NCI-H69 (cell line): ENCODE results near the gene HELZ2.
A peak's percentile ranks its signal among the peaks of the same experiment; 100 is the strongest.
"Not testable (repeated sequence)": the region's sequence is repeated elsewhere in the genome, so short reads cannot be mapped to it uniquely, and the experiment has no call there.

Experiments used
- DNase-seq: peaks from one replicate; lab custom pipeline; 2025; lab: John Stamatoyannopoulos, UW

HELZ2 gene, protein sequence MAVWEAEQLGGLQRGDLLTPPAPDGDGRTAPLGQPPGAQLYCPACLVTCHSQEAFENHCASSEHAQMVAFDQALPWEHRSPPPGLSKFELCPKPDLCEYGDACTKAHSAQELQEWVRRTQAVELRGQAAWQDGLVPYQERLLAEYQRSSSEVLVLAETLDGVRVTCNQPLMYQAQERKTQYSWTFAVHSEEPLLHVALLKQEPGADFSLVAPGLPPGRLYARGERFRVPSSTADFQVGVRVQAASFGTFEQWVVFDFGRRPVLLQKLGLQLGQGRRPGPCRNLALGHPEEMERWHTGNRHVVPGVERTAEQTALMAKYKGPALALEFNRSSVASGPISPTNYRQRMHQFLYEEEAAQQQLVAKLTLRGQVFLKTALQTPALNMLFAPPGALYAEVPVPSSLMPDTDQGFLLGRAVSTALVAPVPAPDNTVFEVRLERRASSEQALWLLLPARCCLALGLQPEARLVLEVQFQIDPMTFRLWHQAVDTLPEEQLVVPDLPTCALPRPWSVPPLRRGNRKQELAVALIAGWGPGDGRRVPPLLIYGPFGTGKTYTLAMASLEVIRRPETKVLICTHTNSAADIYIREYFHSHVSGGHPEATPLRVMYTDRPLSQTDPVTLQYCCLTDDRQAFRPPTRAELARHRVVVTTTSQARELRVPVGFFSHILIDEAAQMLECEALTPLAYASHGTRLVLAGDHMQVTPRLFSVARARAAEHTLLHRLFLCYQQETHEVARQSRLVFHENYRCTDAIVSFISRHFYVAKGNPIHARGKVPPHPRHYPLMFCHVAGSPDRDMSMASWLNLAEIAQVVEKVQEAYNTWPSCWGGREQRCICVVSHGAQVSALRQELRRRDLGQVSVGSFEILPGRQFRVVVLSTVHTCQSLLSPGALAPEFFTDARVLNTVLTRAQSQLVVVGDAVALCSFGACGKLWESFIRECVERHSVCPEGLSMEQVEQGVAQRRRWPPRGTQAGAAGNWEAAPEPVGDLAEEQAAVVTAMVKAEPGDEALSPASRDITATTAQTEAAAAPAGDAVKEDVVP (N-terminal part only)

DNA sequence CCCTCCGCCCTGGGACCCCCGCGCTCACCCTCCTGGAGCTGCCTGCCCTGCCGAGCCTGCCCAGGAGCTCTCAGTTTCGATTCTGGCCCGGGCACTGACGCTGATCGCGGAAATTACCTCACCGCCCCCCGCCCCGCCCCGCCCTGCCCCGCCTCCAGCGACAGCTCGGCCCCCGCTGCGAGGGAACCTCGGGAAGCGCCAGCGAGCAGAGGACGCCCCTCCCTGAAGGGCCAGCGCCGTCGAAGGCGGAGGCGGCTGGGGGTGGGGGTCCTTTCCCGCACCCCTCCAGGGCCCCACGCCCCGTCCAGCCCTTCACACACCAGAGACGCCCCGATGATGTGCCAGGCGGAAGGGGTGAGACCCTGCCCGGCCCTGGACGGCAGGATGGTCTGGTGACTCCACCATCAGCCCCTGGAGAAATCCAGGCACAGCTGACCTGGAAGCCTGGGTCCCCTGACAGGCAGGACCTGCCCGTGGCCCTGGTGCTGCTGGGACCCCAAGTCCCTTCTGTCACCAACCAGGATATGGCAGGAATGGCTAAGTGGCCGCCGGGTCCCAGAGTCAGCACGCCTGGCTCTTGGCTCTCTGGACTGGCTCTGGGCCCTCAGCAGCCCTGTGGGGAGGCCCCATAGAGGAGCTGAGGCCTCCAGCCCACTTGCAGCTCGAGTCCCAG, at the start of gene HELZ2:
HELZ2 (minus strand) TSS at position 84 of the 673 bp plus-strand sequence. CDS start 1,854 bp downstream, outside the sequence.
- DNase-seq = peak; percentile 79

DNA sequence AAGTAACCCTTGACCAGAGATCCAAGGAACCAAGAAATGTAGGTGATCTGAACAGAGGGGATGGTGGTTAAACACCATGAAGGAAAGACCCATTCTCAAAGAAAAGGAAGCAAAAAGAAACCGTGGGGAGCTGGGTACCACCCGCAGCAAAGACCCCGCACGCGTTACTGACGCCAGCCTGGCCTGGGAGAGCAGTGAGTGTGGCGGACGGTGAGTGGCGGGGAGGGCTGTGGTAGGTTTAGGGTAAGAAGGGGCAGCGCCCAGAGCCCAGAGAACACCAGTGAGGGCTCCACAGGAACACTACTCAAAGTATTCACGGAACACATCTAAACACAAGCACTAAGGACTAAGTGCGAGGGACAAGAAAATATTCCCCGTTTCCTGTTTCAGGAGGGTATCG, 48.7 kb upstream of the HELZ2 start:
- DNase-seq = no peak

DNA sequence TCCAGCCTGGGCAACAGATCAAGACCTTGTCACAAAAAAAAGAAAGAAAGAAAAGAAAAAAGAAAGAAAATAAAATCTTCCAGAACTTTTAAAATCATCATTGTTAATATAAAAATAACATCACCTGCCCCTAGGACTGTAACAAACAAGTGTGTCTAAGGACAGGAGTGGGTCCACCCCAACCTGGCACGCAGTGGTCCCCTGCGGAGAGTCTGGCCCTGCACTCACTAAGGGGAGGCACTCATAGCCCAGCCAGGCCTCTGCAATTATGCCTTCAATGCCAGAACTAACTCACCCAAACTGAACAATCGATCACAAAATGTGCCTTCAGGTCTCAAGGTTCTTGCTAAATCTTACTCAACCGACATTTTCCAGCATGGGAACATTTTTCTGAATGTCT, 48.1 kb upstream of the HELZ2 start:
- DNase-seq = no peak

DNA sequence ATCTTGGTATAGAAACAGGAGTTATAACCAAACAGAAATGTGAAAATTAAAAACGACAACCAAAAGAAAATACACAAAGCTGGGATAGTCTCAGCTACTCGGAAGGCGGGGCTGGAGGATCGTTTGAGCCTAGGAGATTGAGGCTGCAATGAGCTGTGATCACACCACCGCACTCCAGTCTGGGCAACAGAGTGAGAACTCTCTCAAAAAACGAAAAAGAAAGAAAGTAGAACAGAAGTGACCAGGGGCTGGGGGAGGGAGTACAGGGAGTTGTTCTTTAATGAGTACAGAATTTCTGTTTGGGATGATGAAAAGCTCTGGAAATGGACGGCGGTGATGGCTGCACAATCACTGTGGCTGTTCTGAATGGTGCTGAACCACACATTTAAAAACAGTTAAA, 47.0 kb upstream of the HELZ2 start:
- DNase-seq = no peak

DNA sequence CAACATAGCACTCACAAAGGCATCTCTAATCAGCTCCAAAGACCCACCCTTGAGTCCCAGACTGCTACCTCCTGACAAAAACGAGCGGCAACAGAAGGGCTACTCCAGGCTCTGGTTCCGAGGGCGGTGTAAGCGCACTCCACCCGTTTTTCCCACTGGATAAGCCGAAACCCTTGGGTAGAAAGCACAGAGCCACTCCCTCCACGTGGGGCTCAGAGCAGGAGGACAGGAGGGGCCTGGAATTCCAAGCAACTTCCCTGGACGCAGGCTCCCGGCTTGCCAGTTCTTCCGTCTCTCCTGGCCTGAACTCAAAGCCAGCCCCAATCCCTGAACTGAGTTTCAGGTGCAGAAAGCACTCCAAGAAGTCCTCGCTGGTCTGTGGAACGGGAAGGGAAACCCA, 45.5 kb upstream of the HELZ2 start:
- no peak for DNase-seq

DNA sequence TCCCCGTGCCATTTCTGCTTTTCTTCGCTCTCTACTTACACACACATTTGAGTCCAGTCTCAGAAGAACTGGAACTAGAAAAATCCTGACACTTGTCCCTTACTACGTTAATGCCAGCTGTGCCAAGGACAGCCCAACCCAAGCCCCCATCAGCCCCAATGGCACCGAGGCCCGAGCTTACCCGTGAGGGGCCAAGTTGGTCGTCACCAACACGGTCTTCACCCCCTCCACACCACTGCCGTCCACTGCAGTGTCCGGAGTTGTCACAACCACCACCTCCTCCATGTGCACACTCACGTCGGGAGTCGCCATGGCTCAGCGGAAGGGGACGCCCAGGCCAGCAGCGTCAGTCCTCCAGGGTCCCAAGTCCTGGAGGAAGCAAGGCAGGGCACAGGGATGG, 45.0 kb upstream of the HELZ2 start:
- DNase-seq = no peak

DNA sequence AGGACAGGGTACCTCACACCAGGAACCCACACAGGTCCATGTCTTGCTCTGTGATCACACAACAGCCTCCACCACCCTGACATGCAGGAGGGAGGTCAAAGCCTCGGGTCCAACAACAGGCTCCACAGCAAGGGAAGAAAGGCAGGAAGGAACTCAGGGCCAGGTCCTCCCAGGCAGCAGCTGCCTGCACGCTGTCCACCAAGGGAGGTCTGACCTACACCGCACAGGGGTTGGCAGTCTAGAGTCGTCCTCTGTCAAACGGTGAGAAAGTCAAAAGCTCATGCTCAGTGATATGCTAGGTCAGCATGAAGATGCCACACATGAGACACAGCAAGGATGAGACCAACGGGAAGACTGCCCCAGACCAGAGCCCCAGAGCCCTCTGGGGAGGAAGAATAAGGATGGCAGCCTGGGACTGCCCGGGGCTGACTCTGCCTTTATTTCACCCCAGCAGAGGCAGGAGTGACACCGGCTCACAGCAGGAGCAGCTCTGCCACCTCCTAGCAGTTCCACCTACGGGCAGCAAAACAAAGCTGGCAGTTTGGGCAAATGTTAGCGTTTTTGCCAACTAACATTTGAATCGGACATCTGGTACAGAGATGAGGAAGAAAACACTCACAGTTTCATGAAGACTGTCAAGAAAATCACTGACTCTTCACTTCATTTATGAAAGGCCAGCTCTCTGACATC, 44.4 kb upstream of the HELZ2 start:
- DNase-seq = no peak

DNA sequence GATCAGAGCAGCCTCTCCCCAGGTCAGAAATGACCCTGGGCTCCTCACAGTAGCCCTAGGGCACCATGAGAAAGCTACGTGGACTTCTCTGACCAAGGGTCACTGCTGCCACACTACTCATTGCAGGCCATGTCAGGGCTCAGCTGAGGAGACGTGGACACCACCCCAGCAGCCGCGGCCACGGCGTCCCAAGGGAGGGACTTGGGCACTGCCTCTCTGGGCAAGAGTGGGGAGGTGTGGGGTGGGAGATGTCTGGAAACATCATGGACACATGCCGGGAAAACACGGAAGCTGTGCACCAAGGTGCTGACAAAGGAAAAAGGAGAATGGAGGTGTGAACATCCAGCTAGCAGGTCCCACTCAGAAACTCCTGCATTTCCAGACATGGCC, 43.8 kb upstream of the HELZ2 start:
- no peak for DNase-seq

DNA sequence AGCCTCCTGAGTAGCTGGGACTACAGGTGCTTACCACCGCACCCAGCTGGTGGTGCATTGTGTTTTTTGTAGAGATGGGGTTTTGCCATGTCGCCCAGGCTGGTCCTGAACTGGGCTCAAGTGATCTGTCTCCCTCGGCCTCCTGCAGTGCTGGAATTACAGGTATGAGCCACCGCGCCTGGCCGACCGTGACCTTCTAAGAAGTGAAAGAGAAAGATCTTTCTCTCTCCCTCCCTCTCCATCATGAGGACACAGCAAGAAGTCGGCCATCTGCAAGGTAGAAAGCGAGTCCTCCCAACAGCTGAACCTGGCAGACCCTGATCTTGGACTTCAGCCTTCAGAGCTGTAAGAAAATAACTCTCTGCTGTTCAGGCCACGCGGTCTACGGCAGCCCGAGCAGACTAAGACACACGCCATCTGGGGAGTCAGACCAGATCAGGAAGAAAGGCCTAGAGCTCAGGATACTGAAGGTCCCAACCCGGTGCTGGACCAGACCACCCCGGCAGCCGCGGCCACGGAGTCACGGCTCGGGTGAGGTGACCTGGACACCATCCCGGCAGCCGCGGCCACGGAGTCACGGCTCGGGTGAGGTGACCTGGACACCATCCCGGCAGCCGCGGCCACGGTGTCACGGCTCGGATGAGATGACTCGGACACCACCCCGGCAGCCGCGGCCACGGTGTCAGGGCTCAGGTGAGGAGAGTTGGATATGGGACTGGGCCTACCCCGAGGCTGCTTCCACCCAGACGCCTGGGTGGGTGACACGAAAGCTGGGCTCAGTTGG, 43.2 kb upstream of the HELZ2 start:
- DNase-seq = no peak

DNA sequence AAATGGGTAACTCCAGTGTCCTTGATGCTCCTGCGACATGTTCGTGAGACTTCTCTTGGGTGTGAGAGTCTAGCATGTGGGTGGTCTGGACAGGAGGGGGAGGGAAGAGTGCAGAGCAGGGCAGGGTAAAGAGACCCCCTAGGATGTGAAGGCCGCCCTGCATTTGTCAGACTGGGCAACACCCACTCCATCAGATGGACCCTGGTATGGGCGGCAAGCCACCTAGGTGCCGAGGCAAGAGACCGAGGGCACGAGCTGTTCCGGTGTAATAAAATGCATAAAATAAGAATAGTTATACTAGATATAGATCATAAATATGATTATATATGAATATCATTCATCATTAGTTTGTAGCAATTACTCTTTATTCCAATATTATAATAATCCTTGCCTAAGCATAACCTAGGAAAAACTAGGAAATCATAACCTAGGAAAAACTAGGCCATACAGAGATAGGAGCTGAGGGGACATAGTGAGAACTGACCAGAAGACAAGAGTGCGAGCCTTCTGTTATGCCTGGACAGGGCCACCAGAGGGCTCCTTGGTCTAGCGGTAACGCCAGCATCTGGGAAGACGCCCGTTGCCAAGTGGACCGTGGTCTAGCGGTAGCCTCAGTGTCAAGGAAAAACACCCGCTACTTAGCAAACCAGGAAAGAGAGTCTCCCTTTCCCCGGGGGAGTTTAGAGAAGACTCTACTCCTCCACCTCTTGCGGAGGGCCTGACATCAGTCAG, 40.0 kb upstream of the HELZ2 start:
- DNase-seq = not testable (repeated sequence)

DNA sequence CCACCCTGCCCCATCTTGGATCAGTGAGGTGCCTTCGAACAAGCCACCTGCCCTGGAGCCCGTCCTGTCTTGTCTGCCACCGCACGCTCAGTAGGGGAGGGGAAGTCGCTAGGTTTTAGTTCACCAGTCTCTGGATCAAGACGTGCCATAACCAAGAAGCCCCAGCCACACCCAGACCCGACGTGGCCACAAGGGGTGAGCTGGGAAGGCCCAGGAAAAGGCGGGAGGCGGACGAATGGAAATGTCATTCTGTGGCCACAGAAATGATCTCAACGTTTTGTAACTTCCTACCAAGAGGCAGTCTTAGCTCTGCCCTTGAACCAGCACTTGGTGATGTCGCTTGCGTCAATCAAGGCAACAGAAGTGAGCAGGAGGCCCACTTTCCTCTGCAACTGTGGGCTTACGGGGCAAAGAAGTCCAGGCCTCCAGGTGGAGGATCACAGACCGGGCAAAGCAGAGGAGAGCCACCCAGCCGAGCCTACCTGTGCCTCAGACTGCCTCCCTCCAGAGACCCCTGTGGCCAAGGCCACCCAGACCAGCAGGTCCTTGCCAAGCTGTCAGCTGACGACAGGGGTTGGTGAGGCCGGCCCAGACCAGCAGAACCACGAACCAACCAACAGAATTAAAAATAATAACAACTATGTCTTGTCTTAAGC, 38.4 kb upstream of the HELZ2 start:
- no peak for DNase-seq

DNA sequence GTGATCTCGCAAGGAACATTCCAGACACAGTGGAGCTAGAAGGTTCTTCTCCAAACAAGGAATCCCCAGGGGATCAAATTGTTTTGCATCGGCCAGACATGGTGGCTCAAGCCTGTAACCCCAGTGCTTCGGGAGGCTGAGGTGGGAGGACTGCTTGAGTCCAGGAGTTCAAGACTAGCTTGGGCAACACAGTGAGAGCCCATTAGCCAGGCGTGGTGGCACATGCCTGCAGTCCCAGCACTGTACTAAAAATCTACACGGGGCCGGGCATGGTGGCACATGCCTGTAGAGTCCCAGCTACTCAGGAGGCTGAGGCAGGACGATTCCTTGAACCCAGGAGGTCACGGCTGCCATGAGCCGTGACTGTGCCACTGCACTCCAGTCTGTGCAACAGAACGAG, 37.6 kb upstream of the HELZ2 start:
- DNase-seq = no peak

DNA sequence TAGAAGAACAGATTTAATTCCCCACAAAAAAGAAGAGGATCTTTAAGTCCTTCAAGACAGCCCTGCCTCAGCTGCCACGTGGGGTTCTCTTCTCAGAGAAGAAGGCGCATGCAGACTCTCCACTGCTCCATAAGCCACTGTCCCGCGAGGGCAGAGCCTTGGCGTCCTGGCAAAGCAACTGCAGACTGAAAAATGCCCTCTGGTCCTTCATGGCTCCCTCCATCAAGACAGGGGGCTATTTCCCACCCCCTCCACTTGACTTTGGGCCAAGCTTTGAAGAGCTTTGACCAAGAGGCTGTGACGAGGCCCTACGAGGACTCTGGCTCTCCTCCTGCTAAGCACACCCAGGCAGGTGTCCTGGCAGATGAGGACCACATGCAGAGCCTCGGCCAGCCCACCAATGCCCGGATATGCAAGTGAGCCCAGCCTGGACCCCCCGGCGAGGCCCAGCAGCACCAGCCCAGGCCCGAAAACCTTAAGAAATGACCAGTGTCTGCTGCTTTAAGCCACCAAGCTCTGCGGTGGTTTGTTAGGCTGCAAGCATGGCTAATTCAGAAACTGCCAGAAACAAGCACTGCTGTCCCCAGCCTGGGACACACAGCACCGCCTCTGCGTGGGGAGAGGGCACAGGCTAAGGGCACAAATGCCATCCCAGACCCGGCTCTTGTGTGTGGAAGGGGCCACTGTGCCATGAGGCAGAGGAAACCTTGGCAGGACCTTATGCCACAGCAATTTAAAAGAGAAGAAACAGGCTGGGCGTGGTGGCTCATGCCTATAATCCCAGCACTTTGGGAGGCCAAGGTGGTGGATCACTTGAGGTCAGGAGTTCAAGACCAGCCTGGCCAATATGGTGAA, 36.8 kb upstream of the HELZ2 start:
- no peak for DNase-seq

DNA sequence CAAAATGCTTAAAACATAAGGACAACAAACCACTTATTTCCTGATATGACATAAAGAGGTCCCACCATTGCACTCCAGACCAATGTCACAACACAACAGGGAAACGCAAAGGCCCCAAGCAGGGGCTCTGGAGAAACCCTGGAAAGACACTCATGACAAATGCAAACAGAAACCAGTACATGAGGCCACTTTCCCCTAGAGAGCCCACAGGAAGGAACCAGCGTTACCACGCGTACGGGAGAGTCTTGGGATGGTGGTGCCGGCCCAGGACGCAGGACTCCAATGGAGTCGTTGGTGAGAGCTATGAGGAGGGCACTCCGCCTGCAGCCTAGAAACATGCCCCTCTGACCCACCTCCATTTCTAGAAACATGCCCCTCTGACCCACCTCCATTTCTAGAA, 32.6 kb upstream of the HELZ2 start:
- no peak for DNase-seq

DNA sequence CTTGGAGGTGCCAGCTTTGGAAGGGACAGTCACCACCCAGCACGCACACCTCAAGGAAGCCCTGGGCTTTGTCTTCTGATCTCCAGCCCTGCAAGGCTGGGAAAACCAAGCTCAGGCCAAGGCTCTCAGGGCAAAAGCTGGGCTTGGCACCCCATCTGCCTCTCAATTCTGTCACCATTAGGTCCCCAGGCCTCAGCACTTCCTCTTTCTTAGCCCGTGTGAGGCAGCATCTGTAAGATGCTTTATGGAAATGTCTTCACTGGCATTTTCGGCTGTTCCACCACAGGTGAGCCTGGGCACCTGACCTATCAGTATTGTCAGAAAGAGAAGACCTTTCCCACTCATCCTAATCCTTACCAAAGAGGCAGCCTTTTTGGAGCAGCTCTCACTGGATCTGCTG, 28.3 kb upstream of the HELZ2 start:
- no peak for DNase-seq

DNA sequence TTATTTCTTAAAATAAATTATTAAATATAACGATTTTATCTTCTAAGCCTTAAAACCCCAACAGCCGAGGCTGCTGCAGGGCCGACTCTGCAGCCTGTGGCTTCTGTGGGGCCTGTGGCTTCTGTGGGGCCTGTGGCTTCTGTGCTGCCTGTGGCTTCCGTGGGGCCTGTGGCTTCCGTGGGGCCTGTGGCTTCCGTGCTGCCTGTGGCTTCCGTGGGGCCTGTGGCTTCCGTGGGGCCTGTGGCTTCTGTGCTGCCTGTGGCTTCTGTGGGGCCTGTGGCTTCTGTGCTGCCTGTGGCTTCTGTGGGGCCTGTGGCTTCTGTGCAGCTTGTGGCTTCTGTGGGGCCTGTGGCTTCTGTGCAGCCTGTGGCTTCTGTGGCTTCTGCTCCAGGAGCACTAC, 27.6 kb upstream of the HELZ2 start:
- DNase-seq = not testable (repeated sequence)

DNA sequence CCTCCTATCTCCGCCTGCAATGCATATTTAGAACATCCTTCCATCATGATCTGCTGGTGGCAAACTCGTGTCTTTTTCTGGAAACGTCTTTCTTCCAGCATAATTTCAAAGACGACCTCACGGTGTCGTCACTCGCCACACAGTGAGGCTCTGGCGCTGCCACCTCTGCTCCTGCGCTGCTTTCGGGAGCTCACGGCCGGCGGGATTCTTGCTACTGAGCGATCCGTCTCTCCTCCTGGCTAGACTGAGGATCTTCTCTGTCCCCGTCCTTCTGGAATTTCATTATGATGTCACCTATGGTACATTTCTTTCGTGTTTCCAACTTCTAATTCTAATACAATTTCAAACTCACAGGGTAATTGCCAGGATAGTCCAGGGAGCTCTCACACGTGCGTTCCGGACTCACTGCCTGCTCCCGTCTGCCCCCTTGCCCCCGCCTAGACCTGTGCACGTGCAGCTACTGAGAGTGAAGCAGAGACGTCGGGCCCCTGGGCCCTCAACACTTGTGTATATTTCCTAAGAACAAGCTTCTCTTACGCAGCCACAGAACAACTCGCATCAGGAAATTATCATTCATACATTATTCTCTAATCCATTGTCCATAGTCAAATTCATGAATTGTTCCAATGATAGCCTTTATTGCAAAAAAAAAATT, 25.5 kb upstream of the HELZ2 start:
- no peak for DNase-seq
